EL (cell line): ENCODE data around the gene NECAP2.
"Not testable (repeated sequence)": the region's sequence is repeated elsewhere in the genome, so short reads cannot be mapped to it uniquely, and the experiment has no call there.

ENCODE experiments used
- DNase-seq: peaks from one replicate; pipeline ENCODE4 v3.0.0-alpha.2; 2016

Gene NECAP2

DNA sequence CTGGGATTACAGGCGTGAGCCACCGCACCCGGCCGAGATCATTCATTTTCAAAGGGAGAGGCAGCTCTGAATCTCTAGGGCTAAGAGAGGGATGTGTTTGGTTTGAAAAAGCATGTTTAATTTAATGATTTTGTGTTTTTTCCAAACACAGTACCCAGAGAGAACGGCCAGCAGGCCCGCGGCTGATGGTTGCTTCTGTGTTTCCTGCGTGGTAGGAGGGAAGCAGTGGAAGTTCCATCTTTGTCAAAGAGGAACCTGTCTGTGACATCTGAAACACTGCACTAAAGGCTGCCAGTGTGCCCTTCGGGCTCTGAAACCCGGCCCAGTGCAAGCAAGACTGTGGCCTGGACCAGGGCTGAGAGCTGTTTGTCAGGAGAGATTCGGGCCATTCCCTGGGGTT lies 59.9 kb downstream of the NECAP2 start:
- not testable (repeated sequence) for DNase-seq

DNA sequence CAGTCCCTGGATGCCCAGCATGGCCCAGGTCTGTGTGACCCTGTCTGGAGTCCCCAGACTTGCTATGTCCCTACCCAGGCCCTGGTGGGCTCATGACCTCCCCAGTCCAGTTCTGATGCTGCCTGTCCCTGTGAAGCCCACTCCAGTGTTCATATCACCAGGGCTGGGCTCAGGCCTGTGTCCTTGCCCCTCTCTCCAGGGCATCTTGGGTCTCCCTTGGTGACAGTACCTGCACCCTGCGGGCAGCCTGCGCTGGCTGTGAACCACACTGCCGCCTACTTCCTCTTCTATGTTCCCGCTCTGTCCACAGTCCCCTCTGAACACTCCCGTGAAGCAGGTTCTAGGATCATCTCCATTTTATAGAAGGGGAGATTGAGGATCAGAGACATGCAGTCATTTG lies 60.5 kb downstream of the NECAP2 start:
- DNase-seq = not testable (repeated sequence)

DNA sequence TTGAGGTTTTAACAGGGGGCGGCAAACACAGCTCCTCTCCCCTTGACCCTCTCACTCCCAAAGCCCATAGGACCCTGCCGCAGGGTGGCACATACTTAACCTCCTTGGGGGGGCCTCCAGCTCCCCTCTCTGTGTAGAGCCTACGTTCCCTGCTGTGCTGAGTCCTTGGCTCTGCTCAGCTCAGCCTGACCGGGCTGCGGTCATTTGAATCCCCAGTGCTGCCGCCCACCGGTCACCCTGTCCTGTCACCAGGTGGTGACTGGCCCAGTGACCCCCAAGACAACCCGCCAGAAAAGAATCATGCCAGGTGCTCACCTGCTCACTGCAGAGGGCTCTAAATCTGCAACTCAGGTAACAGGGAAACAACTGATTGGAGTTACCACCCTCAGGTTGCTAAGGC lies 60.9 kb downstream of the NECAP2 start:
- DNase-seq = not testable (repeated sequence)

DNA sequence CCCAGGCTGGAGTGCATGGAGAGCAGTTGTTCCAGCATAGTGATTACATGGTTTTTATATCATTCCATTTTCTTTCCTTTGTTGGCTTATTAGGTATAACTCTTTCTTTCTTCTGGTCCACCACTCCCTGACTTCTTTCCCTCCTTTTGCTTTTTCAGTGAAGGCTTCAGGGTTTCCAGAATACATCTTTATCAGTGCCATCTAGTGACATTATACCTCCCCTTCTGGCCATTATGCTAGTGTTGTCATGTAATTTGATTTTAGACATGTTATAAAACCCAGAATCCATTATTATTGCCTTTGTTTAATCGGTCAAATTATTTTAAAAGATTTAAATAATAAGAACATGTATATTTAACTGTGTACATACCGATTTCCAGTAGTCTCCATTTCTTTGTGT lies 63.0 kb downstream of the NECAP2 start:
- DNase-seq = no peak

DNA sequence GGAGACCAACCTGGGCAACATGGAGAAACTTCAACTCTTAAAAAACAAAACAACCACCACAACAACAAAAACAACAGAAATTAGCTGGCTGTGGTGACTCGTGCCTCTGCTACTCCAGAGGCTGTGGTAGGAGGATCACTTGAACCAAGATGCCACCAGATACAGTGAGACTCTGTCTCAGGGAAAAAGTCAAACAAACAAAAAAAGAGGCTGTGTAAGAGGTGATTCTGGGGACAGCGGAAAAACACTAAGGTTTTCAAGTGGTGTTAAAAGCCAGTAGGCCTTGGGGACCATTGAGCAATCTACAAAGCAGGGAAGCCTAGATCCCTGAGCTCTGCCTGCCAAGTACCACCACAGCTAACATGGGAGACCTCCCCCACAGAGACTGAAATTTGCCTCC lies 65.3 kb downstream of the NECAP2 start:
- not testable (repeated sequence) for DNase-seq

DNA sequence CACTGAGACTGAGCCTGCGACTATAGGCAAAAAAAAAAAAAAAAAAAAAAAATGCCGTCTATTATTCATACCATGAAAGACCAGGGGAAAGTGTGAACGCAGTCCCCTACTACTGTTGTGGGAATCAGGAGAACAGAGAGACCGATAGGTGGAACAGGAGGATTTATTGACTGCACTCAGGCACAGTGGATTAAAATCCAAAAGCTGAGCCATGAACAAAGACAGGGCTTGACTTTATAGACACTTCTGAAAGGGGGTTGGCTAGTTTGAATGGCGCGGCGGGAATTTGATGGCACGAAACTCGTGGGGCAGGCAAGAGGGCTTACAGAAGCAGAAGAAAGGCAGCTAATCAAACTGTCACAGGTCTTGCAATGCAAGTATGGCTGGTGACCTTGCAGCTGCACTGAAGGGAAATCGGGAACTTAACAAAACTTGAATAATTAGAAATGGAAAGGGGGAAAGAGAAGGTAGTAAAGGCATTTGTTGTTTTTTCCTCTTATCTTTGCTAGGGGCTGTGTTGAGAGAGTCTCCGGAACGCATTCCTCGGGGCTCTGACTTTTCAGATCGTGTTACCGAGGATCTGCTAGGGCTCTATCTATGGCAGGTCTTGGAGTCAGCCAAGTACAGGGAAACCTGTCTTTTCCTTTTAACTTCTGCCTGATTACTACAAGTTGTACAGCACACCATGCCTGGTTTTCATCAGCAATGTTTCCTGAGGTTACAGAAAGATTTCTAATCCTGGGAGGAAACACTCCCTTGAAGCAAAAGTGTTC lies 66.0 kb downstream of the NECAP2 start:
- not testable (repeated sequence) for DNase-seq

DNA sequence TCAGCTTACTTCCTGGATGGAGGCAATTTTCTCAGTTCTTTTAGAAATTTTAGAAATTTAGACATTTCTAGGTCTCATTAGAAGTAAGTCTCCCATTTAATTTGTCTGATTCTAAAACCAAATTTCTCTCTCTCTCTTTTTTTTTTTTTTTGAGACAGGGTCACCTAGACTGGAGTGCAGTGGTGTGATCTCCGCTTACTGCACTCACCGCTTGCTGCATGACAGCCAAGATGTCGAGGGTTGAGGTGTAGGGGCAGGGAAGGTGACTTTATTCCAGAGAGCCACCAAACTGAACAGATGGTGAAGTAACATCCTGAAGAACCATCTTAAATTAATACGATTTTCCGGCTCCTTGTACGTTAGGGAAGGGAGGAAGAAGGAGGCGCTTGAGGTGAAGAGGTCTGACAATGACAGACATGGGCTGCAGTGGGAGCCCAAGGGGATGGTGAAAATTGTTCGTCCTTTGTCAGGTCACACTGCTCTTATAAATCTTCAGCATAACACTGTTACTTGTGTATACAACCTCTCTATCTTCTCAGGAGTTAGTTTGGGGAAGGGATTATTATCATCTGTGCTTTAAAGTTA lies 68.4 kb downstream of the NECAP2 start:
- peak; percentile 28 for DNase-seq
